H1 (cell line): ENCODE results near the gene ABCA2. TPM values are rescaled to one million over a fixed set of nuclear protein-coding genes. Genes with fewer than 3 reads are reported as not detected.

ENCODE experiments used
- CTCF ChIA-PET: fragments of 300-600 bp; sonication (Branson Sonifier 250); formaldehyde crosslinking; loops from one replicate; lab custom pipeline; 2021; ENCODE audit not compliant: partially characterized antibody; lab: Charles Lee
- POLR2A ChIA-PET: fragments of 300-600 bp; sonication (Branson Sonifier 250); formaldehyde crosslinking; loops from one replicate; lab custom pipeline; 2021; ENCODE audit warnings: inconsistent platforms; ENCODE audit not compliant: partially characterized antibody; lab: Charles Lee
- DNase-seq, 2 experiments: peaks; one replicate each; pipeline versions ENCODE4 v3.0.0 to v3.0.0-alpha.2; 2010 to 2022; ENCODE audit warnings: low spot score in 2 of 2, low read depth in 1 of 2, mixed read lengths in 1 of 2
- FAIRE-seq: peaks from 2 replicates; lab custom pipeline; 2011; peaks lifted over from hg19 to GRCh38; lab: Jason Lieb, UNC
- H2AFZ ChIP-seq: 2 replicates; pipeline ENCODE4 v1.8.1; 2012; ENCODE audit warnings: low read length, inconsistent platforms
- H2AK5ac ChIP-seq: 2 replicates; pipeline ENCODE4 v1.6.1; 2013; ENCODE audit warnings: low read depth, low read length
- H2BK120ac ChIP-seq: replicated peaks from 2 replicates; pipeline ENCODE3; 2013; ENCODE audit warnings: low read depth, low read length, inconsistent platforms
- H2BK12ac ChIP-seq: 2 replicates; pipeline ENCODE4 v1.6.1; 2013; ENCODE audit warnings: low read depth, low read length
- H2BK15ac ChIP-seq: 2 replicates; pipeline ENCODE4 v1.6.1; 2013; ENCODE audit warnings: low read length
- H2BK20ac ChIP-seq: 2 replicates; pipeline ENCODE4 v1.6.1; 2013; ENCODE audit warnings: low read length
- H2BK5ac ChIP-seq: 2 replicates; pipeline ENCODE4 v1.6.1; 2013; ENCODE audit warnings: low read depth, low read length
- H3K14ac ChIP-seq: 2 replicates; pipeline ENCODE4 v1.6.1; 2013; ENCODE audit warnings: inconsistent platforms; ENCODE audit not compliant: insufficient read length
- H3K18ac ChIP-seq: 2 replicates; pipeline ENCODE4 v1.6.1; 2013; ENCODE audit warnings: low read length; ENCODE audit errors: extremely low read depth
- H3K23ac ChIP-seq: 2 replicates; pipeline ENCODE4 v1.6.1; 2013; ENCODE audit warnings: inconsistent platforms; ENCODE audit not compliant: insufficient read length
- H3K23me2 ChIP-seq: 2 replicates; pipeline ENCODE4 v1.6.1; 2013; ENCODE audit warnings: low read depth, low read length
- H3K27ac ChIP-seq: 2 replicates; pipeline ENCODE4 v1.6.1; 2011; ENCODE audit warnings: low read depth, low read length, inconsistent platforms
- H3K27me3 ChIP-seq, 4 experiments: replicated peaks in 1 of 4; 1 replicate in 1 of 4; 2 replicates in 3 of 4; pipeline versions ENCODE4 v1.6.1 to v1.8.1; 2011 to 2013; ENCODE audit warnings: low read length in 3 of 4, mild to moderate bottlenecking in 3 of 4, inconsistent platforms in 2 of 4, mixed read lengths in 2 of 4, moderate library complexity in 1 of 4; ENCODE audit not compliant: control insufficient read depth in 3 of 4, insufficient read depth in 3 of 4; ENCODE audit errors: extremely low read depth in 1 of 4
- H3K36me3 ChIP-seq, 4 experiments: 2 replicates each; pipeline versions ENCODE4 v1.6.1 to v1.8.1; 2011 to 2013; ENCODE audit warnings: mild to moderate bottlenecking in 4 of 4, low read length in 3 of 4, moderate library complexity in 2 of 4, control low read depth in 1 of 4, inconsistent platforms in 1 of 4; ENCODE audit not compliant: insufficient read depth in 4 of 4, control insufficient read depth in 2 of 4
- H3K4ac ChIP-seq: replicated peaks from 2 replicates; pipeline ENCODE3; 2013; ENCODE audit warnings: low read length, low read depth, mixed read lengths, inconsistent platforms; ENCODE audit not compliant: insufficient read length
- H3K4me1 ChIP-seq, 4 experiments: replicated peaks in 1 of 4; 1 replicate in 1 of 4; 2 replicates in 3 of 4; pipeline versions ENCODE4 v1.6.1 to v1.8.1; 2011 to 2013; ENCODE audit warnings: low read length in 3 of 4, inconsistent platforms in 2 of 4, mixed read lengths in 1 of 4; ENCODE audit not compliant: insufficient read depth in 4 of 4, control insufficient read depth in 3 of 4
- H3K4me2 ChIP-seq, 2 experiments: 2 replicates each; pipeline versions ENCODE4 v1.6.1 to v1.8.1; 2011 to 2013; ENCODE audit warnings: low read depth in 2 of 2, low read length in 2 of 2, control low read depth in 1 of 2, inconsistent platforms in 1 of 2, mild to moderate bottlenecking in 1 of 2; ENCODE audit not compliant: insufficient read depth in 1 of 2
- H3K4me3 ChIP-seq, 4 experiments: fragments of 200-600, 300-600 bp in 1 of 4; sonication (generic), shearing (Covaris generic), sonication (Bioruptor Twin) in 1 of 4; 2 replicates each; pipeline versions ENCODE4 v1.5.1 to v1.8.1; 2011 to 2016; ENCODE audit warnings: low read length in 4 of 4, low read depth in 3 of 4, control low read depth in 2 of 4, inconsistent platforms in 2 of 4, mild to moderate bottlenecking in 2 of 4, mixed read lengths in 1 of 4, moderate library complexity in 1 of 4; ENCODE audit not compliant: insufficient read depth in 2 of 4; ENCODE audit errors: extremely low read depth in 1 of 4
- H3K56ac ChIP-seq: replicated peaks from 2 replicates; pipeline ENCODE3; 2013; ENCODE audit warnings: low read depth, mild to moderate bottlenecking, mixed read lengths, low read length, inconsistent platforms; ENCODE audit not compliant: insufficient read length
- H3K79me1 ChIP-seq: 2 replicates; pipeline ENCODE4 v1.6.1; 2013; ENCODE audit warnings: low read depth, low read length, control low read depth
- H3K79me2 ChIP-seq, 2 experiments: 2 replicates each; pipeline versions ENCODE4 v1.6.1 to v1.8.1; 2012 to 2013; ENCODE audit warnings: low read length in 2 of 2, mild to moderate bottlenecking in 2 of 2, inconsistent platforms in 1 of 2; ENCODE audit not compliant: insufficient read depth in 2 of 2, control insufficient read depth in 1 of 2
- H3K9ac ChIP-seq, 4 experiments: replicated peaks in 1 of 4; 1 replicate in 1 of 4; 2 replicates in 3 of 4; pipeline versions ENCODE4 v1.6.1 to v1.8.1; 2011 to 2013; ENCODE audit warnings: low read depth in 3 of 4, low read length in 3 of 4, control low read depth in 2 of 4, mild to moderate bottlenecking in 2 of 4, moderate library complexity in 2 of 4, inconsistent platforms in 1 of 4; ENCODE audit errors: extremely low read depth in 1 of 4
- H3K9me3 ChIP-seq, 2 experiments: 2 replicates each; pipeline versions ENCODE4 v1.6.1 to v1.8.1; 2012 to 2013; ENCODE audit warnings: mild to moderate bottlenecking in 2 of 2, moderate library complexity in 2 of 2, control low read depth in 1 of 2, inconsistent platforms in 1 of 2, low read depth in 1 of 2, low read length in 1 of 2, mixed read lengths in 1 of 2; ENCODE audit not compliant: insufficient read depth in 2 of 2
- H4K20me1 ChIP-seq, 2 experiments: replicated peaks in 1 of 2; 2 replicates each; pipeline versions ENCODE3 to v1.8.1; 2011 to 2013; ENCODE audit warnings: inconsistent platforms in 2 of 2, low read length in 2 of 2, mild to moderate bottlenecking in 1 of 2; ENCODE audit not compliant: insufficient read depth in 2 of 2, control insufficient read depth in 1 of 2
- H4K5ac ChIP-seq: 2 replicates; pipeline ENCODE4 v1.6.1; 2013; ENCODE audit warnings: low read length, low read depth, mixed read lengths, inconsistent platforms; ENCODE audit not compliant: insufficient read length
- H4K8ac ChIP-seq: 2 replicates; pipeline ENCODE4 v1.8.0; 2013; ENCODE audit warnings: mild to moderate bottlenecking, moderate library complexity, low read length, inconsistent platforms; ENCODE audit not compliant: insufficient read depth; ENCODE audit errors: extremely low read depth
- H4K91ac ChIP-seq: replicated peaks from 2 replicates; pipeline ENCODE3; 2013; ENCODE audit warnings: low read length, mixed read lengths, inconsistent platforms; ENCODE audit not compliant: insufficient read length
- CHD1 ChIP-seq: IDR thresholded peaks from 2 replicates; pipeline ENCODE4 v1.6.1; 2012; ENCODE audit warnings: low read depth, low read length, improper control_type of control experiment
- CHD2 ChIP-seq: IDR thresholded peaks from 2 replicates; pipeline ENCODE4 v1.6.1; 2012; ENCODE audit warnings: low read length, improper control_type of control experiment
- HDAC6 ChIP-seq: IDR thresholded peaks from one replicate; pipeline ENCODE4 v1.7.1; 2012; ENCODE audit warnings: low read depth, mild to moderate bottlenecking, inconsistent platforms, low read length, moderate library complexity
- JUN ChIP-seq: IDR thresholded peaks from 2 replicates; pipeline ENCODE4 v1.6.1; 2011; ENCODE audit warnings: low read depth, mild to moderate bottlenecking, improper control_type of control experiment, low read length
- KDM4A ChIP-seq: IDR thresholded peaks from one replicate; pipeline ENCODE4 v1.7.1; 2012; ENCODE audit warnings: low read depth, mild to moderate bottlenecking, moderate library complexity, low read length, inconsistent platforms; ENCODE audit not compliant: severe bottlenecking
- KDM5A ChIP-seq: fragments of 200-600 bp; IDR thresholded peaks from 2 replicates; pipeline ENCODE4 v1.7.1; 2012; ENCODE audit warnings: mild to moderate bottlenecking, low read length, inconsistent platforms, mixed read lengths
- NANOG ChIP-seq: IDR thresholded peaks from 2 replicates; pipeline ENCODE4 v1.6.1; 2011; ENCODE audit warnings: low read length, low read depth, mild to moderate bottlenecking, inconsistent platforms; ENCODE audit not compliant: insufficient read depth, poor library complexity, severe bottlenecking
- NRF1 ChIP-seq: IDR thresholded peaks from 2 replicates; pipeline ENCODE4 v1.6.1; 2011; ENCODE audit warnings: mild to moderate bottlenecking, low read depth, low read length, improper control_type of control experiment
- RNF2 ChIP-seq: fragments of 200-900, 300-1000 bp; sonication (generic); IDR thresholded peaks from 2 replicates; pipeline ENCODE4 v1.7.1; 2016; ENCODE audit warnings: borderline replicate concordance, low read depth, mild to moderate bottlenecking, antibody characterized with exemption, low read length; ENCODE audit not compliant: poor library complexity, severe bottlenecking; ENCODE audit errors: missing control alignments
- SIX5 ChIP-seq: IDR thresholded peaks from 2 replicates; pipeline ENCODE4 v1.6.1; 2011; ENCODE audit warnings: mild to moderate bottlenecking, low read depth, low read length
- SRF ChIP-seq: IDR thresholded peaks from 2 replicates; pipeline ENCODE4 v1.6.1; 2011; ENCODE audit warnings: mild to moderate bottlenecking, low read depth, low read length, moderate library complexity
- TCF12 ChIP-seq: IDR thresholded peaks from 2 replicates; pipeline ENCODE4 v1.6.1; 2011; ENCODE audit warnings: low read depth, mild to moderate bottlenecking, low read length
- WGBS, 2 experiments: shearing (Covaris generic) in 1 of 2; methylation state at CpG; one replicate each; pipeline versions ENCODE4 v1.1.6 to v1.1.7; 2013 to 2015; ENCODE audit warnings: low lambda C conversion rate in 2 of 2, mixed read lengths in 2 of 2, inconsistent platforms in 1 of 2, low coverage in 1 of 2, missing lambda C conversion rate in 1 of 2; ENCODE audit not compliant: insufficient replicate concordance in 2 of 2, insufficient coverage in 1 of 2, insufficient read length in 1 of 2; ENCODE audit errors: extremely low coverage in 1 of 2, missing lambda C conversion rate in 1 of 2; 5-methylcytosine and 5-hydroxymethylcytosine counted together
- polyA plus RNA-seq, 7 experiments: library from polyadenylated mRNA; depleted of rRNA in 3 of 7; stranded (reverse) in 5 of 7; unstranded in 2 of 7; fragments of >200 nt in 5 of 7; fragments of 200-250 nt in 2 of 7; gene quantifications; 1 replicate in 5 of 7; 2 replicates in 1 of 7; 4 replicates in 1 of 7; pipeline versions ENCODE4 v1.2.1 to v1.2.3, GENCODE V29; 2011 to 2013; ENCODE audit warnings: missing spikeins in 2 of 7, mixed read lengths in 2 of 7
- total RNA-seq: library from RNA; stranded (reverse); fragmentation: NEBNext Ultra II Directional; extraction: Animal tissue kit (Norgen Biotek cat#: 25700); gene quantifications from 2 replicates; pipeline ENCODE4 v1.2.1, GENCODE V29; 2021
- TF ChIP-seq, protein P1 (sequence below): IDR thresholded peaks from 2 replicates; pipeline ENCODE4 v1.6.1; 2012; ENCODE audit warnings: inconsistent platforms

The ABCA2 gene
- total and polyA plus RNA-seq, 2 of the 8 experiments (the other 6 are each of a cell fraction or from before 2014, with no cell fraction given), result 12.5 to 14.3 TPM

DNA sequence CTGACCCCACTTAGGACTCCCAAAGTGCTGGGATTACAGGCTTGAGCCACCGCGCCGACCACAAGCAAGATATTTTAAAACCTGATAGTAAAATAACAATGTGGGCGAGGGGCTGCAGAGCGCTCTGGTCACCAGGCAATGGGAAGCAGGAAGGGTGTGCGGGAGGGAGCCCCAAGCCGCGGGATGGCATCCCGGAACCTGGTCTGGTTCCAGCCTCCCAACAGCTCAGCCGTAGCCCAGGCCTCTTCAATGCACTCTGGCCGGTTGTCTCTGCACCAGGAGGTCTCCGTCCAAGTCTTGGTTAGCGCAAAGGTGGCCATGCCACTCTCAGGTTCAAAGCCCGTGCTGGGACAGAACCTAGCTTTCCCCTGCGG is 48.6 kb upstream of the ABCA2 start:
- peaks cover 0 to 20% (median 12%) of the 10 kb centered on the region in 4 experiments; a peak in 6 of 7 replicates for H3K4me1 ChIP-seq
- H3K23ac ChIP-seq, result no peak overlapping the region
- no peak overlapping the region for H2AFZ ChIP-seq
- no peaks in the 10 kb centered on the region for H3K79me2 ChIP-seq
- H3K36me3 ChIP-seq, result no peaks in the 10 kb centered on the region; a peak in 1 of 8 replicates
- peaks cover 20 to 50% (median 34%) of the 10 kb centered on the region in 4 experiments for H3K27me3 ChIP-seq
- H2BK120ac ChIP-seq, result no peak overlapping the region
- H2BK15ac ChIP-seq, result peak overlapping the region; percentile 61; the same call in 1 of the 2 replicates
- CTCF ChIA-PET, result interaction anchor here (1.3 to 4.6 kb wide), 6 partner anchors 8 to 144 kb away, joined by 4 to 27 read pairs (median 14); partner anchors contain the start of genes ABCA2 and NPDC1
- H2AK5ac ChIP-seq, result no peak overlapping the region
- no peak overlapping the region for H2BK20ac ChIP-seq
- peak overlapping the region; percentile 18 to 57 (median 32); a peak in 6 of 8 replicates for H3K4me3 ChIP-seq
- no peak overlapping the region for H3K14ac ChIP-seq
- H4K91ac ChIP-seq, result no peak overlapping the region
- H3K9me3 ChIP-seq, result no peaks in the 10 kb centered on the region
- no peak overlapping the region for H3K4ac ChIP-seq
- peaks cover 0 to 7% of the 10 kb centered on the region in 2 experiments for H4K20me1 ChIP-seq
- no peak overlapping the region for H2BK5ac ChIP-seq
- H3K27ac ChIP-seq, result no peak overlapping the region
- H4K8ac ChIP-seq, result no peak overlapping the region
- no peak overlapping the region for H2BK12ac ChIP-seq
- no peak for FAIRE-seq
- H3K4me2 ChIP-seq, result peak overlapping the region; percentile 62 to 97
- no peak overlapping the region for H3K56ac ChIP-seq
- no peak overlapping the region for H3K9ac ChIP-seq
- peak overlapping the region; percentile 48 for H3K18ac ChIP-seq
- DNase-seq, result no peak
- WGBS, 2 experiments, result 71% methylated on average over 15 of the region's 15 CpGs; no CpG with 5 or more reads in 1 of the 2 experiments
- peaks cover 13% of the 10 kb centered on the region; the same call in 1 of the 2 replicates for H3K23me2 ChIP-seq
- no peaks in the 10 kb centered on the region for H3K79me1 ChIP-seq
- POLR2A ChIA-PET, result interaction anchor here (0.9 to 1.4 kb wide), 7 partner anchors 8 to 185 kb away, joined by 3 to 7 read pairs (median 4); partner anchors contain the start of genes MAN1B1 and SSNA1
- H4K5ac ChIP-seq, result no peak overlapping the region
- no peak for TF ChIP-seq RNF2
- no peak for TF ChIP-seq CHD2
- TF ChIP-seq NANOG, result no peak
- TF ChIP-seq JUN, result no peak
- no peak for TF ChIP-seq KDM4A
- no peak for TF ChIP-seq CHD1
- TF ChIP-seq HDAC6, result no peak
- TF ChIP-seq TCF12, result no peak
- TF ChIP-seq SRF, result no peak
- no peak for TF ChIP-seq NRF1
- TF ChIP-seq KDM5A, result no peak
- no peak for TF ChIP-seq SIX5
- TF ChIP-seq, protein P1, sequence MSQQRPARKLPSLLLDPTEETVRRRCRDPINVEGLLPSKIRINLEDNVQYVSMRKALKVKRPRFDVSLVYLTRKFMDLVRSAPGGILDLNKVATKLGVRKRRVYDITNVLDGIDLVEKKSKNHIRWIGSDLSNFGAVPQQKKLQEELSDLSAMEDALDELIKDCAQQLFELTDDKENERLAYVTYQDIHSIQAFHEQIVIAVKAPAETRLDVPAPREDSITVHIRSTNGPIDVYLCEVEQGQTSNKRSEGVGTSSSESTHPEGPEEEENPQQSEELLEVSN, result no peak
